ENCODE results near the gene OBP2A. TPM values are rescaled to one million over a fixed set of nuclear protein-coding genes. Genes with fewer than 3 reads are reported as not detected.

Gene OBP2A
- total RNA-seq, 1 experiment from 2014 or later, result not detected

- DNase-seq, result no peak
- BruUV-seq (replicated peaks), result no TSS peak
- no peaks in the 10 kb centered on the region for H3K9me3 Mint-ChIP-seq (ENCODE audit: low read depth, unreplicated experiment)
- peaks cover 35% of the 10 kb centered on the region for H3K27me3 Mint-ChIP-seq (ENCODE audit: unreplicated experiment)
- H3K4me1 Mint-ChIP-seq (ENCODE audit: low read depth, unreplicated experiment), result no peaks in the 10 kb centered on the region
- CTCF ChIA-PET, result no interaction called here
- no peak overlapping the region for H3K27ac Mint-ChIP-seq (ENCODE audit: unreplicated experiment)
- H3K36me3 Mint-ChIP-seq (ENCODE audit: insufficient read depth, unreplicated experiment), result peaks cover 6% of the 10 kb centered on the region
- no peak for TF ChIP-seq CTCF (IDR thresholded peaks at IDR 0.05; ENCODE audit: unreplicated experiment)
- intact Hi-C loops (cut with micrococcal nuclease; ENCODE audit: unreplicated experiment), result no loop called here
- H3K4me3 Mint-ChIP-seq (ENCODE audit: low read depth, unreplicated experiment), result no peak overlapping the region
These were observed 4.5 kb downstream of the OBP2A start for GRCh38 chr9:135550344-135550918.

GRCh38 chr9:135551031-135551430, 5.1 kb downstream of the OBP2A start:
- Mint-ChIP-seq H3K9me3 (ENCODE audit: low read depth, unreplicated experiment) (no peaks in the 10 kb centered on the region), H3K4me3 (ENCODE audit: low read depth, unreplicated experiment) (no peak overlapping the region), H3K36me3 (ENCODE audit: insufficient read depth, unreplicated experiment) (peaks cover 6% of the 10 kb centered on the region), H3K27me3 (ENCODE audit: unreplicated experiment) (peaks cover 41% of the 10 kb centered on the region), H3K27ac (ENCODE audit: unreplicated experiment) (no peak overlapping the region), H3K4me1 (ENCODE audit: low read depth, unreplicated experiment) (no peaks in the 10 kb centered on the region)
- DNase-seq, result no peak
- BruUV-seq (replicated peaks), result no TSS peak
- CTCF ChIA-PET, result no interaction called here
- TF ChIP-seq CTCF (IDR thresholded peaks at IDR 0.05; ENCODE audit: unreplicated experiment), result no peak
- intact Hi-C loops (cut with micrococcal nuclease; ENCODE audit: unreplicated experiment), result no loop called here

- BruUV-seq (replicated peaks), result no TSS peak
- H3K27ac Mint-ChIP-seq (ENCODE audit: unreplicated experiment), result no peak overlapping the region
- no peaks in the 10 kb centered on the region for H3K4me1 Mint-ChIP-seq (ENCODE audit: low read depth, unreplicated experiment)
- CTCF ChIA-PET, result interaction anchor here (1.0 kb wide), 1 partner anchor 58 kb away, joined by 5 read pairs; no protein-coding TSS in a partner anchor
- H3K36me3 Mint-ChIP-seq (ENCODE audit: insufficient read depth, unreplicated experiment), result peaks cover 6% of the 10 kb centered on the region
- intact Hi-C loops (cut with micrococcal nuclease; ENCODE audit: unreplicated experiment), result no loop called here
- H3K4me3 Mint-ChIP-seq (ENCODE audit: low read depth, unreplicated experiment), result no peak overlapping the region
- H3K9me3 Mint-ChIP-seq (ENCODE audit: low read depth, unreplicated experiment), result no peaks in the 10 kb centered on the region
- no peak for DNase-seq
- TF ChIP-seq CTCF (IDR thresholded peaks at IDR 0.05; ENCODE audit: unreplicated experiment), result no peak
- H3K27me3 Mint-ChIP-seq (ENCODE audit: unreplicated experiment), result peaks cover 46% of the 10 kb centered on the region
These were observed 5.5 kb downstream of the OBP2A start for GRCh38 chr9:135551456-135551855.

- intact Hi-C loops (cut with micrococcal nuclease; ENCODE audit: unreplicated experiment), result no loop called here
- Mint-ChIP-seq H3K9me3 (ENCODE audit: low read depth, unreplicated experiment) (no peaks in the 10 kb centered on the region), H3K4me3 (ENCODE audit: low read depth, unreplicated experiment) (no peak overlapping the region), H3K4me1 (ENCODE audit: low read depth, unreplicated experiment) (no peaks in the 10 kb centered on the region), H3K36me3 (ENCODE audit: insufficient read depth, unreplicated experiment) (peaks cover 6% of the 10 kb centered on the region), H3K27ac (ENCODE audit: unreplicated experiment) (no peak overlapping the region), H3K27me3 (ENCODE audit: unreplicated experiment) (peaks cover 47% of the 10 kb centered on the region)
- CTCF ChIA-PET, result interaction anchor here (1.0 kb wide), 1 partner anchor 57 kb away, joined by 5 read pairs; no protein-coding TSS in a partner anchor
- no peak for TF ChIP-seq CTCF (IDR thresholded peaks at IDR 0.05; ENCODE audit: unreplicated experiment)
- BruUV-seq (replicated peaks), result no TSS peak
- no peak for DNase-seq
These were observed 6.2 kb downstream of the OBP2A start for GRCh38 chr9:135552021-135552697.
